HepG2 (cell line): Measurements from ENCODE around the gene TREX2.

Experiments used
- ETS1 ChIP-seq: sonication (generic); formaldehyde crosslinking; IDR thresholded peaks from 2 replicates; pipeline ENCODE4 v1.4.0; 2020; ENCODE audit warnings: missing genetic modification reagents
- MAFK ChIP-seq, 2 experiments: IDR thresholded peaks in 1 of 2; conservative IDR thresholded peaks in 1 of 2; 2 replicates each; pipeline ENCODE4 v1.6.1; 2011; ENCODE audit warnings: improper control_type of control experiment in 2 of 2, low read length in 2 of 2
- REPIN1 ChIP-seq: sonication (generic); formaldehyde crosslinking; IDR thresholded peaks from 2 replicates; pipeline ENCODE4 v1.8.0; 2022; ENCODE audit warnings: missing genetic modification reagents, low read depth, mild to moderate bottlenecking, borderline replicate concordance
- ZNF101 ChIP-seq: sonication (generic); formaldehyde crosslinking; IDR thresholded peaks from 2 replicates; pipeline ENCODE4 v1.4.0; 2020; ENCODE audit warnings: mild to moderate bottlenecking, low read depth, missing genetic modification reagents, borderline replicate concordance
- ZNF274 ChIP-seq: sonication (generic); formaldehyde crosslinking; IDR thresholded peaks from 2 replicates; pipeline ENCODE4 v1.5.1; 2020; ENCODE audit warnings: mild to moderate bottlenecking, missing genetic modification reagents

GRCh38 chrX:153414856-153415510 is 30.9 kb downstream of the TREX2 start:
- TF ChIP-seq ZNF274 (CRISPR knock-in tag): no peak
- TF ChIP-seq ZNF101: no peak
- no peak for TF ChIP-seq REPIN1 (CRISPR knock-in tag)
- no peak for TF ChIP-seq ETS1 (CRISPR knock-in tag)
- TF ChIP-seq MAFK (conservative IDR thresholded peaks at IDR 0.05 in 1 of 2, IDR thresholded peaks at IDR 0.05 in 1 of 2; ENCODE audit: low read length in 2 of 2): no peak
